C4-2B (cell line): ENCODE results near the gene DESI1.

ENCODE experiments used
- H3K27ac ChIP-seq: fragments of 450-650 bp; 2 replicates; pipeline ENCODE4 v1.5.1; 2017
- ZFX ChIP-seq: fragments of 450-650 bp; IDR thresholded peaks from 2 replicates; pipeline ENCODE4 v1.6.1; 2017
- TF ChIP-seq, protein P1 (sequence below): fragments of 450-650 bp; conservative IDR thresholded peaks from 2 replicates; pipeline ENCODE4 v1.5.1; 2017; ENCODE audit warnings: mild to moderate bottlenecking

The DESI1 gene

DNA sequence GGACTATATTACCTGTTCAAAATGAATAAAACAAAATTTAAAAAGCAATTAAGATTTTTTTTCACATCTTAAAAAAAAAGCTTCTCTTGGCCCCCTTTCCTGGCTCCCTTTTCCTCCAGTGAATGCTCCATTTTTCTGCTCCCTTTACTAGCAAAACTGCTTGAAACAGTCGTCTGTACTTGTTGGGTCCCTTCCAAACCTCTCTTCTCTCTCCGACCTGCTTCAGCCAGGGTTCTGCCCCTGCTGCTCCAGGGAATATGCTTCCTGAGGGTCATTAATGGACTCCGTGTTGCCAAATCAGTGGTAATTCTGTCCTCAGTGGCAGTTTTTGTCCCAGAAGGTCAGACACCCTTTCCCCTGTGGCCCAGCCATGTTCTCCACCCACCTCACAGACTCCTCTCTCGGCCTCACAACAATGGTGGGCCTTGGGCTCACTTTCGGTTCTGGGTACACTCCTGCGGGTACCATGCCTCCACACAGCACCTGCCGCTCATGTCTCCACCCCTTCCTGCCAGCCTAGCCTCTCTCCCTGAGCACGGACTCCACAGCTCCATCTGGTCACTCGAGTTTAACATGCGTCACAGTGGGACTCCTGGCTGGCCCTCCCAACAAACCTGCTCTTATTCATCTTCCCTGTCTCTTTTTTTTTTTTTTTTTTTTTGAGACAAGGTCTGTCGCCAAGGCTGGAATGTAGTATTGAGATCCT, 68.8 kb downstream of the DESI1 start:
- no peak for TF ChIP-seq ZFX
- TF ChIP-seq, protein P1, sequence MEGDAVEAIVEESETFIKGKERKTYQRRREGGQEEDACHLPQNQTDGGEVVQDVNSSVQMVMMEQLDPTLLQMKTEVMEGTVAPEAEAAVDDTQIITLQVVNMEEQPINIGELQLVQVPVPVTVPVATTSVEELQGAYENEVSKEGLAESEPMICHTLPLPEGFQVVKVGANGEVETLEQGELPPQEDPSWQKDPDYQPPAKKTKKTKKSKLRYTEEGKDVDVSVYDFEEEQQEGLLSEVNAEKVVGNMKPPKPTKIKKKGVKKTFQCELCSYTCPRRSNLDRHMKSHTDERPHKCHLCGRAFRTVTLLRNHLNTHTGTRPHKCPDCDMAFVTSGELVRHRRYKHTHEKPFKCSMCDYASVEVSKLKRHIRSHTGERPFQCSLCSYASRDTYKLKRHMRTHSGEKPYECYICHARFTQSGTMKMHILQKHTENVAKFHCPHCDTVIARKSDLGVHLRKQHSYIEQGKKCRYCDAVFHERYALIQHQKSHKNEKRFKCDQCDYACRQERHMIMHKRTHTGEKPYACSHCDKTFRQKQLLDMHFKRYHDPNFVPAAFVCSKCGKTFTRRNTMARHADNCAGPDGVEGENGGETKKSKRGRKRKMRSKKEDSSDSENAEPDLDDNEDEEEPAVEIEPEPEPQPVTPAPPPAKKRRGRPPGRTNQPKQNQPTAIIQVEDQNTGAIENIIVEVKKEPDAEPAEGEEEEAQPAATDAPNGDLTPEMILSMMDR: no peak
- H3K27ac ChIP-seq: no peak overlapping the region

DNA sequence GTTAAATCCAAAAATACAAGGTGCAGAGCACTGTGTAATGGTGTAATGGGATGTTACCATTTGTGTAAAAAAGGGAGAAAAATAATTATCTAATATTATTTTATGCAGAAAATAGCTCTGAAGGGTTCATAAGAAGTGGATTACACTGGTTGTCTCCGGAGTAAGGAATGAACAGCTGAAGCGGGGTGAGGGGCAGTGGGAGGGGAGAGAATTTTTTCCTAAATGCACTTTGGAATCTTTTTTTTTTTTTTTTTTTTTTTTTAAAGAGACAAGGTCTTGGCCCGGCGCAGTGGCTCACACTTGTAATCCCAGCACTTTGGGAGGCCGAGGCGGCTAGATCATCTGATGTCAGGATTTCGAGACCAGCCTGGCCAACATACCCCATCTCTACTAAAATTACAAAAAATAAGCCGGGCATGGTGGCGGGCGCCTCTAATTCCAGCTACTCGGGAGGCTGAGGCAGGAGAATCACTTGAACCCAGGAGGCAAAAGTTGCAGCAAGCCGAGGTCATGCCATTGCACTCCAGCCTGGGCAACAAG, 69.8 kb downstream of the DESI1 start:
- TF ChIP-seq, protein P1: no peak
- TF ChIP-seq ZFX: no peak
- no peak overlapping the region for H3K27ac ChIP-seq

DNA sequence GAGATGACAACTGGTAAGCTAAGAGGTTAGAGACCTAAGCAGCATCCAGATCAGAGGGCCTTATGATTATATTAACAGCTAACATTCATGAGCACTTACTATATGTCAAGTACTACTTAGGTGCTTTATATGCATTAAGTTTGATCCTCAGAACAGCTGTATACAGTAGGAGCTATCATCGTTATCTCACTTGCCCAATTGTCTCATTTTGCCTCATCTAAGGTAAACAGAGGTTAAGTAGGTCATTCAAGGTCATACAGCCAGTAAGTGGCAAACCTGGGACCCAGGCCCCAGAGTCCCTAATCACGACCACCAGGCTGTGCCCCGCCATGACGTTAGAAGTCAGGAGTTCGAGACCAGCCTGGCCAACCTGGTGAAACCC, 72.0 kb downstream of the DESI1 start:
- no peak for TF ChIP-seq ZFX
- TF ChIP-seq, protein P1: no peak
- H3K27ac ChIP-seq: no peak overlapping the region
